Measurements from ENCODE around the gene GRXCR1. TPM values are rescaled to one million over a fixed set of nuclear protein-coding genes. Genes with fewer than 3 reads are reported as not detected.

GRXCR1 gene
- total RNA-seq, 1 experiment from 2014 or later, result not detected

- ChIA-PET POLR2A (ENCODE audit: unreplicated experiment) (no interaction called here), CTCF (no interaction called here)
- Histone ChIP-seq H3K36me3 (ENCODE audit: low read depth) (no peaks in the 10 kb centered on the region), H3K4me3 (no peak overlapping the region), H3K79me2 (ENCODE audit: low read depth) (no peaks in the 10 kb centered on the region), H3K27me3 (ENCODE audit: insufficient read depth, low read depth) (no peaks in the 10 kb centered on the region), H3K4me1 (replicated peaks; ENCODE audit: insufficient read depth) (no peaks in the 10 kb centered on the region), H3K27ac (no peak overlapping the region), H3K9me2 (ENCODE audit: insufficient read depth) (no peaks in the 10 kb centered on the region), H3K9me3 (ENCODE audit: insufficient read depth, low read depth) (no peaks in the 10 kb centered on the region), H4K20me1 (ENCODE audit: insufficient read depth) (no peaks in the 10 kb centered on the region), H3K4me2 (no peak overlapping the region), H3F3A (ENCODE audit: insufficient read depth, low read depth) (no peaks in the 10 kb centered on the region), H2AFZ (no peak overlapping the region)
- no TSS peak for BruUV-seq (replicated peaks)
- TF ChIP-seq EZH2 (IDR thresholded peaks at IDR 0.05; ENCODE audit: low read depth) (no peak), CTCF (conservative IDR thresholded peaks at IDR 0.05) (no peak)
- DNase-seq, result no peak
- intact Hi-C loops (cut with micrococcal nuclease; ENCODE audit: unreplicated experiment), result no loop called here
Measured at GRCh38 chr4:42871261-42871660, 21.3 kb upstream of the GRXCR1 start.

GRCh38 chr4:42871671-42872290, 20.7 kb upstream of the GRXCR1 start:
- CTCF ChIA-PET, result no interaction called here
- H3K27me3 ChIP-seq (ENCODE audit: insufficient read depth, low read depth), result no peaks in the 10 kb centered on the region
- TF ChIP-seq CTCF (conservative IDR thresholded peaks at IDR 0.05) (no peak), EZH2 (IDR thresholded peaks at IDR 0.05; ENCODE audit: low read depth) (no peak)
- H3K36me3 ChIP-seq (ENCODE audit: low read depth), result no peaks in the 10 kb centered on the region
- no TSS peak for BruUV-seq (replicated peaks)
- H3K9me2 ChIP-seq (ENCODE audit: insufficient read depth), result no peaks in the 10 kb centered on the region
- H3F3A ChIP-seq (ENCODE audit: insufficient read depth, low read depth), result no peaks in the 10 kb centered on the region
- no peak for DNase-seq
- H3K4me2 ChIP-seq, result no peak overlapping the region
- no peaks in the 10 kb centered on the region for H3K9me3 ChIP-seq (ENCODE audit: insufficient read depth, low read depth)
- no peaks in the 10 kb centered on the region for H3K79me2 ChIP-seq (ENCODE audit: low read depth)
- no peak overlapping the region for H2AFZ ChIP-seq
- H3K27ac ChIP-seq, result no peak overlapping the region
- no peak overlapping the region for H3K4me3 ChIP-seq
- no peaks in the 10 kb centered on the region for H4K20me1 ChIP-seq (ENCODE audit: insufficient read depth)
- POLR2A ChIA-PET (ENCODE audit: unreplicated experiment), result no interaction called here
- intact Hi-C loops (cut with micrococcal nuclease; ENCODE audit: unreplicated experiment), result no loop called here
- no peaks in the 10 kb centered on the region for H3K4me1 ChIP-seq (replicated peaks; ENCODE audit: insufficient read depth)

GRCh38 chr4:42878863-42879262, 13.7 kb upstream of the GRXCR1 start:
- no peak for DNase-seq
- ChIA-PET CTCF (no interaction called here), POLR2A (ENCODE audit: unreplicated experiment) (no interaction called here)
- no peaks in the 10 kb centered on the region for H3K9me3 ChIP-seq (ENCODE audit: insufficient read depth, low read depth)
- no TSS peak for BruUV-seq (replicated peaks)
- H3K4me2 ChIP-seq, result no peak overlapping the region
- H3F3A ChIP-seq (ENCODE audit: insufficient read depth, low read depth), result no peaks in the 10 kb centered on the region
- H3K27me3 ChIP-seq (ENCODE audit: insufficient read depth, low read depth), result 0 out of 2 replicates have a peak, but pooled peaks cover 5% of the 10 kb centered on the region
- no peak overlapping the region for H3K27ac ChIP-seq
- no peaks in the 10 kb centered on the region for H3K4me1 ChIP-seq (replicated peaks; ENCODE audit: insufficient read depth)
- H4K20me1 ChIP-seq (ENCODE audit: insufficient read depth), result no peaks in the 10 kb centered on the region
- no peaks in the 10 kb centered on the region for H3K79me2 ChIP-seq (ENCODE audit: low read depth)
- intact Hi-C loops (cut with micrococcal nuclease; ENCODE audit: unreplicated experiment), result no loop called here
- H3K4me3 ChIP-seq, result no peak overlapping the region
- no peaks in the 10 kb centered on the region for H3K9me2 ChIP-seq (ENCODE audit: insufficient read depth)
- no peak overlapping the region for H2AFZ ChIP-seq
- no peak for TF ChIP-seq CTCF (conservative IDR thresholded peaks at IDR 0.05)
- TF ChIP-seq EZH2 (IDR thresholded peaks at IDR 0.05; ENCODE audit: low read depth), result no peak
- no peaks in the 10 kb centered on the region for H3K36me3 ChIP-seq (ENCODE audit: low read depth)
